ENCODE data around the gene JPH3.

JPH3 gene

DNA sequence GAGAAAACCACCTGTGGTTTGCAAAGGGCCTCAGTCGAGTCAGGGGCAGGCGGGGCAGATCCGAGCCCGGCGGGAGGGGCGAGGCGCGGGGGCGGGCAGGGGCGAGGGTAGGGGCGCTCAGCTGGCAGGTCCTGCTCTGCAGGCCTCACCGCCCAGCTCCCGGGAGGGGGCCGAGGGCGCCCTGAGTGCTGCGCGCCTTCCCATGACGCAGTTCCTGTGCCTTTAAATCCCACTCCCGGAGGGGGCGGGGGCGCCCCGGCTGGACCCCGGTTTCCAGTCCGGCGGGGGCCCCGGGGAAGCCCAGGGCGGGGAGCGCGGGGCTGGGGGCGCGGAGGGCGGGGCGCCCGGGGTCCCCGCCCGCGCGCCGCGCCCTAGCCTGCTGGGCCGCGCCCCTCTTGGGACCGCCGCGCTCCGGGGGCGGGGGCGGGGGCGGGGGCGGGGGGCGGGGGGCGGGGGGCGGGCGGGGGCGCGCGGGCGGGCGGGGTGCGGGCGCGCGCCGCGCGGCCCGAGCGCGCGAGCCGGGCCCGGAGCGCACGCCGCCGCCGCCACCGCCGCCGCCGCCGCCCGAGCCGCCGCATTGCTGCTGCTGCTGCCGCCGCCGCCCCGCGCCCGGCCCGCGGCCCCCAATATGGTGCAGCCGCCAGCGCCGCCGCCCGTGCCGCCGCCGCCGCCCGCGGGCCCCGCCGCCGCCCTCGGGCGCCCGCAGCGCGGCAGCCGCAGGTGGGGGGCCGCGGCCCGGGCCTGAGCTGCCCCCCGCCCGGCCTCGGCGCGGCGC, at the start of gene JPH3:
JPH3 (plus strand) TSS at position 508 of the 775 bp plus-strand sequence. CDS start 639 bp downstream, outside the sequence.
- Mint-ChIP-seq H3K9me3 (peaks cover 3% of the 10 kb centered on the region), H3K36me3 (no peaks in the 10 kb centered on the region), H3K4me1 (peaks cover 12% of the 10 kb centered on the region), H3K27me3 (peaks cover 61% of the 10 kb centered on the region), H3K4me3 (peak within 1 kb of the TSS; percentile 46), H3K27ac (no peak within 1 kb of the TSS)
- no peak for ATAC-seq

DNA sequence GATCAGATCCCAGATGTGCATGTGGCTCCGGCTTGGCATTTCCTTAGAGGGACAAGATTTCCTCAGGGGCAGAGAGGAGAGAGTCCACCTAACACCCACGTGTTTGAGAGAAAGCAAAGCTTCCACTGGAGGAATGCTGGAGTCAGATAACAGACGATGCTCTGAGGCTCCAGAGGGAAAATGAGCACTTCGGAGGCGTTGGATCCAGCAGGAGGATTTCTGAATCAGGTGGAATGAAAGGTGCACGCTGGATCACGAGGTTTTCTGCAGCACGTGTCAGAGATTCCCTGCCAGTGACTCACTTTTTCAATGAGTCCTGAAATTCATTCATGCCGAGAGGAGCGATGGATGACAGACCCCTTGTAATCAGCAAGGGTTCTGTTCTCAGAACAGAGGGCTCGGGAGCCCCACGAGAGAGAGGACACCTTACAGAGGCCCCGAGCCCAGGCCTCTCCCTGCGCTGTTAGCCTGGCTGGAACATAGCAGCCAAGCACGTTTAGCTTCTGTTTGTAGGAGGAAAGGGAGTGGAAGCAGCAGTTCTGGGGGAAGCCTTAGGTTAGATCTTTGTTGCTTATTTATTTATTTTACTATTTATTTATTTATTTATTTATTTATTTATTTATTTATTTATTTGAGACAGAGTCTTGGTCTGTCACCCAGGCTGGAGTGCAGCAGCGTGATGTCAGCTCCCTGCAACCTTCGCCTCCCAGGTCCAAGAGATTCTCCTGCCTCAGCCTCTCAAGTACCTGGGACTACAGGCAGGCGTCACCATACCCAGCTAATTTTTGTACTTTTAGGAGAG, 49.3 kb upstream of the JPH3 start:
- H3K4me1 Mint-ChIP-seq: peaks cover 9% of the 10 kb centered on the region
- H3K27me3 Mint-ChIP-seq: peaks cover 65% of the 10 kb centered on the region
- no peak overlapping the region for H3K4me3 Mint-ChIP-seq
- H3K36me3 Mint-ChIP-seq: no peaks in the 10 kb centered on the region
- no peak for ATAC-seq
- no peak overlapping the region for H3K27ac Mint-ChIP-seq
- no peaks in the 10 kb centered on the region for H3K9me3 Mint-ChIP-seq

DNA sequence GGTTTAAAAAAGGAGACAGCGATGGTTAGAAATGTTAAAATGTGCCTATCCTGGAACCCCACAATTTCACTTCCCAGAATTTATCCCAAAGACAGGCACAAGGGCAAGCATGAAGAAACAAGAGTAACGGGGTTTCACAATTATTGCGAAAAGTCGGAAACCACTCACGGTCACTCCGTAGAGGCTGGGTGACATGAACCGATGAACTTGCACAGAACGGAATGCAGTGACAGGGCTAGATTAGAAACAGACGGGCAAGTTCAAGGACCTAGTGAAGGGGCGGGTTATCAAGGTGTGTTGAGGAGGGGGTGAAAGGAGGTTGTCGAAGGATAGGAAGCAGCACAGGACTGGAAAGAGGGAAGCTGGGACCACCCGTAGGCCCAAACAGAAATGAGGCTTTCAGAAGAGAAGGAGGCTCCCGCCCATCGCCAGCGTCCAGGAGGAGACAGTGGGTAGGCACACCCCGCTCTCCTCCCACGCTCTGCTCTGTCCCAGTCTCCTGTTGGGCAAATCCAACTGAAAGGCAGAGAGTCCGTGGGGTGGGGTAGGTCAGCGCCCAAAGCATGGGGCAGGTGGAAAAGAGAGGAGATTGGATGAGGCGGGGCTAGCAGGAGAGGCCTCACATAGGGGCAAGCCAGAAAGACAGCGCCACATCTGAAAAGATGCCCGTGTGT, 47.4 kb upstream of the JPH3 start:
- H3K27me3 Mint-ChIP-seq: peaks cover 64% of the 10 kb centered on the region
- ATAC-seq: no peak
- H3K9me3 Mint-ChIP-seq: peaks cover 5% of the 10 kb centered on the region
- H3K27ac Mint-ChIP-seq: no peak overlapping the region
- H3K4me3 Mint-ChIP-seq: no peak overlapping the region
- peaks cover 4% of the 10 kb centered on the region for H3K4me1 Mint-ChIP-seq
- H3K36me3 Mint-ChIP-seq: no peaks in the 10 kb centered on the region

DNA sequence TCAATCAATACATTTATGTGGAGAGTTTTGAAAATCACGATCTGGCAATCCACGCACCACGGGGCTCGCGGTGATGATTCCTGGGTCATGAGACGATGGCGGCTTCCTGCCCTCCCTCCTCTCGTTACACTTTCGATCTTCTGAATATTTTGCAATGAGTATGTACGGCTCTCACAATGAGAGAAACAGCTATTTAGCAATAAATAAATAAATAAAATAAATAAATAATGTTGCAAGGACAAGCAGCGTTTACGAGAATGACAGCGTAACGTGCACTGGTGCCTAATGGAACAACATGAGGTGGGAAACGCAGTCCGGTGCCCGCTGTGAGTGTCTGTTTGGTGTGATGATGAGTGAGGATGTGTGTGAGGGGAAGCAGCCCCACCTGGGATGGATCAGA, 46.7 kb upstream of the JPH3 start:
- no peak for ATAC-seq
- peaks cover 10% of the 10 kb centered on the region for H3K9me3 Mint-ChIP-seq

DNA sequence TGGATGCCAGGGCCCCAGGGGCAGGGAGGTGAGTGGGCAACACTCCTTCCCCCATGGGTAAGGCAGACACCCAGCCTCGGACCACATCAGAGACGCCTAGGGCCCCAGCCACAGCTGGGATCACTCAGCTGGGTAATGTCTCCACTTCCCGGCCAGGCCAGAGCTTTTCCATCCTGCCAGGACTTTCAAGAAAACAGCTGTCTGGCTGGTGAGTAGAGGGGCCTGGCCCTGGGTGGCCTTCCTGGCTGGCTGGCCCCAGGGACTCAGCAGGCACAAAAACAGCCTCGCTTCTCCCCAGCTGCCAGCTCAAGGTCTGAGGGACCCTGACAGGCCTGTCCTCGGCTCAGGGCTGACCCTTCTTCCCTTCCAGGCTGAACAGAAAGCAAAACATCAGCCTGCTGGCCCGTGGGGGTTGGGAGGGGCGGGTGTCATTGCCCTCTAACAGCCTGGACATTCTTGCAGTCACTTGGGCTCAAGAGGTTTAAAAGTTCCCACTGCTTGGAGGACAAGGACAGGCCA, 45.3 kb upstream of the JPH3 start:
- Mint-ChIP-seq H3K27ac (no peak overlapping the region), H3K4me3 (no peak overlapping the region), H3K27me3 (peaks cover 53% of the 10 kb centered on the region), H3K9me3 (peaks cover 10% of the 10 kb centered on the region), H3K4me1 (no peaks in the 10 kb centered on the region), H3K36me3 (no peaks in the 10 kb centered on the region)
- ATAC-seq: no peak

More for the DNA sequence above, 46.7 kb upstream of the JPH3 start:
- no peak overlapping the region for H3K4me3 Mint-ChIP-seq
- H3K27ac Mint-ChIP-seq: no peak overlapping the region
- H3K27me3 Mint-ChIP-seq: peaks cover 66% of the 10 kb centered on the region
- H3K36me3 Mint-ChIP-seq: no peaks in the 10 kb centered on the region
- H3K4me1 Mint-ChIP-seq: no peaks in the 10 kb centered on the region

DNA sequence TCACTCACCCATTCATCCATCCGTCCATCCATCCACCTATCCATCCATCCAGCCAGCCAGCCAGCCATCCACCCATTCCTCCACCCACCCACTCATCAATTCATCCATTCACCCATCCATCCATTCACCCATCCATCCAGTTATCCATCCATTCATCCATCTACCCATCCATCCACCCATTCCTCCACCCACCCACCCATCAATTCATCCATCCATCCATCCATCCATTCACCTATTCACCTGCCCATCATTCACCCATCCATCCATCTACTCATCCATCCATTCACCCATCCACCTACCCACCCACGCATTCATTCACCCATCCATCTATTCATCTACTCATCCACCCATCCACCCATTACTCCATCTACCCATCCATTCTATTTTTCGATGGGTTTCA, 43.6 kb upstream of the JPH3 start:
- no peak for ATAC-seq
- peaks cover 38% of the 10 kb centered on the region for H3K27me3 Mint-ChIP-seq
- H3K4me3 Mint-ChIP-seq: no peak overlapping the region
- H3K9me3 Mint-ChIP-seq: peaks cover 12% of the 10 kb centered on the region
- H3K4me1 Mint-ChIP-seq: no peaks in the 10 kb centered on the region
- H3K27ac Mint-ChIP-seq: no peak overlapping the region
- H3K36me3 Mint-ChIP-seq: no peaks in the 10 kb centered on the region

DNA sequence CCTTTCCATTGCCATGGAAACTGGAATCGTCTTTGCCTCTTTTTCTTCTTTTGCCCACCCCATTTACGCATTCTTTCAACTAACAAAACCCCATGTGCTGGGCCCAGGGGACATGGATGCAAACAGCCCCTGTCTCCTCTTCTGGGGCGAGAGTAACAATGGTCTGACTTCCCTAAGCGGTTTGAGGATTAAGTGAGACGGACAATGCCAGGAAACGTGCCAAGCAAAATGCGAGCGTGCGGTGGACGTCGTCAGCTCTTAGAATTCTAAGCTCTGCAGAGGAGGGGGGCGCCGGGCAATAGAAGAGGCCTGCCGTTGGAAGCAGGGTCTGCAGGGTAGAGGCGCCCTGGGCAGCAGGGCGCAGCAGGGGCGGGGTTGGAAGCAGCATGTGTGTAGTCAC, 42.4 kb upstream of the JPH3 start:
- H3K9me3 Mint-ChIP-seq: peaks cover 20% of the 10 kb centered on the region
- H3K27me3 Mint-ChIP-seq: peaks cover 32% of the 10 kb centered on the region
- no peak overlapping the region for H3K4me3 Mint-ChIP-seq
- H3K27ac Mint-ChIP-seq: no peak overlapping the region
- H3K36me3 Mint-ChIP-seq: no peaks in the 10 kb centered on the region
- H3K4me1 Mint-ChIP-seq: no peaks in the 10 kb centered on the region
- ATAC-seq: no peak

DNA sequence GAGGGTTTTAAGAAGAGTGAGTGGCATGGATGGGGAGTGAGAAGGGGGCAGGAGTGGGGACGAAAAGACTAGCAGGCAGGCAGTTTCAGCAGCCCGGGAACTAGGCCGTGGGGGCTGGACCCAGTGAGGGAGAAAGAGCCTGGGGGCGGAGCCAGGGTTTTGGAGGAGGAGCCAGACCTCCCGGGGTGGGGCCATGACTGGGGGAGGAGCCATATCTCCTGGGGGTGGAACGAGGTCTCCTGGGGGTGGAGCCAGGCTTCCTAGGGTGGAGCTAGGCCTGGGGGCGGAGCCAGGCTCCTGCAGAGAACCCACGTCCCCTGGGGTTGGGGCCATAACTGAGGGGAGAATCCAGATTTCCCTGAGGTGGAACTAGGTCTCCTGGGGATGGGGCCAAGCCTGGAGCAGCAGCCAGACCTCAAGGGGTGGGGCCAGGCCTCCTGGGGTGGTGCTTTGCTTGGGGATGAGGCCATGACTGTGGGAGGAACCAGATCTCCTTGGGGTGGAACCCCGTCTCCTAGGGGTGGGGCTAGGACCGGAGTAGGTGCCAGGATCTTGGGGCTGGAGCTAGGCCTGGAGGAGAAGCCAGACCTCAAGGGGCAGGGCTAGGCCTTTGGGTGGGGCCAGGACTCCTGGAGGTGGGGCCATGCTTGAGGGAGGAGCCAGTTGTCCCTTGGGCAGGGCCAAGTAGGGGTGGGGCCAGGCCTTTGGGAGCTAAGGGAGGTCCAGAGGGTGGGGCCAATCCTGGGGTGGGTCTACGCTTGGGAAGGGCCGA, 41.7 kb upstream of the JPH3 start:
- peaks cover 28% of the 10 kb centered on the region for H3K27me3 Mint-ChIP-seq
- no peak for ATAC-seq
- H3K9me3 Mint-ChIP-seq: peaks cover 20% of the 10 kb centered on the region
- H3K27ac Mint-ChIP-seq: no peak overlapping the region
- no peaks in the 10 kb centered on the region for H3K4me1 Mint-ChIP-seq
- H3K36me3 Mint-ChIP-seq: no peaks in the 10 kb centered on the region
- H3K4me3 Mint-ChIP-seq: no peak overlapping the region

DNA sequence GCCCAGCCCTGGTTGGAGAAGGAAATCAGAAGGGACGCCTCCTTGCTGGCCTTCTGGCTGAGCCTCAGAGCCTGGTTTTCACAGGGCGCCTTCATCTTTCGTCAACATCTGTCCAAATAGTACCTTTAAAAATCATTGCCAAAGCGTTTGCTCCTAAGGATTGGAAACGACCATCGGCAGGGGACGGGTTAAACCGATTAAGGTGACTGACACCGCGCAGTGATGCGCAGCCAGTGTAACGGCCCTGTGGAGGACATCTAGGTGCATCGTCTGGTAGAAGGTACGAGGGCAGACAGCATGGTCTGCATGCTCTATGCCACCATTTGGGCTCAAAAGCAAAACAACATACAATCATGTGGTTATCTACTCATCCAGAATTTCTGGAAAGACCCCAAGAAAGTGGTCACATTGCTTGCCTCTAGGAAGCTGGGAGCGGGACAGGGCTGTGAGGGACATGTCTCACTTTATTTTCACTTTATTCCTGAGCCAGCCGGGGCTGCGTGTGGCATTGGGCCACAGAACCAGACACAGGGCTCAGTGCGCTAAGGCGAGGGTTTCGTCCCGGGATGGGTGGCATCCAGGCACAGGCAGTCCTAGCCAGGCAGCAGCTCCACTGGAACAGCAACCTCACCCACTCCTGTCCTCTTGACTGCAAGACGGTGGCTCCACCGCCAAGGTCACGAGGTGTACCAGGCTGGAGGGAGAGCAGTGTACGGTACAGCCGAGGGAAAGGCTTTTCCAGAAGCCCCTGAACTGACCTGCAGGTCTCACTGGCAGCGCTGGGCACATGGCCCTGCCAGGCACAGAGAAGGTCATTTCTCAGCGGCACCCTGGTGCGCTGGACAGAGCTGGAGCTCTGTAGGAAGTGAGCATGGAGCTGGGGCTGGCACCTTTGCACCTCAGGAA, 40.9 kb upstream of the JPH3 start:
- no peak for ATAC-seq
- Mint-ChIP-seq H3K27ac (no peak overlapping the region), H3K4me3 (no peak overlapping the region), H3K27me3 (peaks cover 28% of the 10 kb centered on the region), H3K4me1 (no peaks in the 10 kb centered on the region), H3K36me3 (no peaks in the 10 kb centered on the region), H3K9me3 (peaks cover 20% of the 10 kb centered on the region)

DNA sequence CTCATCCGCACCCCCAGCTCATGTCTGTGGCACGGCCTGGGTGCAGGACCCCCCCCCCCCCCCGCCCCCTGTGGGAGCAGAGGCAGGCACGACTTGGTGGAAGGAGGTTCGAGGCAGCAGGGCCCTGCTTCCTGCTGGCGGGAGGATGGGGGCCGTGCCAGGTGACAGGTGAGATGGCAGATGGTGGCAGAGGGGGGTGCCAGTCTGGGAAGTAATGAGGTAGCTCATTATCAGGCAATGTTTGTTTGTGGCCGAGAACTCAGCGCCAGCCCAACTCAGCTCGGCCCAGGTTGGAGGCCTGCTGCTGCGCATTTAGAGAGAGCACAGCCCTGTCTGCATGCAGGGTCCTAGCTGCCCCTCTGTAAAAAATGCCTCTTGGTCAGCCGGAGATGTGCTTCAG, 40.1 kb upstream of the JPH3 start:
- H3K9me3 Mint-ChIP-seq: peaks cover 20% of the 10 kb centered on the region
- H3K27ac Mint-ChIP-seq: no peak overlapping the region
- peaks cover 28% of the 10 kb centered on the region for H3K27me3 Mint-ChIP-seq
- no peak for ATAC-seq
- no peak overlapping the region for H3K4me3 Mint-ChIP-seq
- no peaks in the 10 kb centered on the region for H3K4me1 Mint-ChIP-seq
- no peaks in the 10 kb centered on the region for H3K36me3 Mint-ChIP-seq

DNA sequence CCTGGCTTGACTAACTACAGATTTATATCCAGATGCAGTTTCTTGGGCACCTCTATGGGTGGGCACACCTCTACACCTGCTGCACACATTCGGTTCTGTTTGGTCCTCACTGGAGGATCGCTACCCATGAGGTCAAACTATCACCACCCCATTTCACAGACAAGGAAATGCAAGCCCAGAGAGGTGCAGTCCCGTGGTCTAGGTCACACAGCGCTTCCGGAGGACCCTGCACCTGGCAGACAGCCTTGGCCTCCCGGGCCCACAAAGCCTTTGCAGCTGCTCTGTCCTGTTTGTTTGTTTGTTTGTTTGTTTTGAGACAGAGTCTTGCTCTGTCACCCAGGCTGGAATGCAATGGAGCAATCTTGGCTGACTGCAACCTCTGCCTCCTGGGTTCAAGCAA, 39.3 kb upstream of the JPH3 start:
- Mint-ChIP-seq H3K27me3 (peaks cover 25% of the 10 kb centered on the region), H3K4me3 (no peak overlapping the region), H3K9me3 (peaks cover 20% of the 10 kb centered on the region), H3K36me3 (no peaks in the 10 kb centered on the region), H3K27ac (no peak overlapping the region), H3K4me1 (no peaks in the 10 kb centered on the region)
- no peak for ATAC-seq

DNA sequence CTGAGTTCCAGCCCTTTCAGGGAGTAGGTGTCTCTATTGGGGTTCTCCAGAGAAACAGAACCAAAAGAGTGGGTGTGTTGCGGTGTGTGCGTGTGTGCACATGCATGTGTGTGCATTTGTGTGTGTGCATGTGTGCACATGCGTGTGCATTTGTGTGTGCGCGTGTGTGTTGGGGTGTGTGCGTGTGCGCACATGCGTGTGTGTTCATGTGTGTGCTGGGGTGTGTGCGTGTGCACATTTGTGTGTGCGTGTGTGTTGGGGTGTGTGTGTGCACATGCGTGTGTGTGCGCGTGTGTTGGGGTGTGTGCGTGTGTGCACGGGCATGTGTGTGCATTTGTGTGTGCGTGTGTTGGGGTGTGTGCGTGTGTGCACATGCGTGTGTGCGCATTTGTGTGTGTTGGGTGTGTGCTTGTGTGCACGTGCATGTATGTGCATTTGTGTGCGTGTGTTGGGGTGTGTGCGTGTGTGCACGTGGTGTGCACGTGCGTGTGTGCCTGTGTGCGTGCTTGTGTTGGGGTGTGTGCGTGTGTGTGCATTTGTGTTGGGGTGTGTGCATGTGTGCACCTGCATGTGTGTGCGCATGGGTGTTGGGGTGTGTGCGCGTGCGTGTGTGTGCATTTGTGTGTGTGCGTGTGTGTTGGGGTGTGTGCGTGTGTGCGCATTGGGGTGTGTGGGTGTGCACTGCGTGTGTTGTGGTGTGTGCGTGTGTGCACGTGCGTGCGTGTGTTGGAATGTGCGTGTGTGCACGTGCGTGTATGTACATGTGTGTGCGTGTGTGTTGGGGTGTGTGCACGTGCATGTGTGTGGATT, 38.4 kb upstream of the JPH3 start:
- no peaks in the 10 kb centered on the region for H3K36me3 Mint-ChIP-seq
- H3K4me3 Mint-ChIP-seq: no peak overlapping the region
- H3K27ac Mint-ChIP-seq: no peak overlapping the region
- peaks cover 16% of the 10 kb centered on the region for H3K27me3 Mint-ChIP-seq
- no peak for ATAC-seq
- peaks cover 15% of the 10 kb centered on the region for H3K9me3 Mint-ChIP-seq
- no peaks in the 10 kb centered on the region for H3K4me1 Mint-ChIP-seq

DNA sequence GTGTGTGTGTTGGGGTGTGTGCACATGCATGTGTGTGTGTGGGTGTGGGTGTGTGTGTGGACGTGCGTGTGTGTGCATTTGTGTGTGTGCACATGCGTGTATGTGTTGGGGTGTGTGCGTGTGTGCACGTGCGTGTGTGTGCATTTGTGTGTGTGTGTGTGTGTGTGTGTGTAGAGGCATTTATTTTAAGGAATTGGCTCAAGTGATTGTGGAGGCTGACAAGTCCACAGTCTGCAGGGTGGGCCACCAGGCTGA, 37.9 kb upstream of the JPH3 start:
- no peak overlapping the region for H3K4me3 Mint-ChIP-seq
- H3K36me3 Mint-ChIP-seq: no peaks in the 10 kb centered on the region
- peaks cover 12% of the 10 kb centered on the region for H3K27me3 Mint-ChIP-seq
- ATAC-seq: no peak
- no peak overlapping the region for H3K27ac Mint-ChIP-seq
- H3K9me3 Mint-ChIP-seq: peaks cover 15% of the 10 kb centered on the region
- no peaks in the 10 kb centered on the region for H3K4me1 Mint-ChIP-seq

Data from stimulated activated memory B cell treated with anti-CD40 and anti-IgM and Interleukin-4, amounts not matched to agents 10 μg/mL and 1 μg/mL and 100 μg/mL, for 72 hours (primary cell).